Measurements from ENCODE around the gene ABCB9. TPM values are rescaled to one million over a fixed set of nuclear protein-coding genes. Genes with fewer than 3 reads are reported as not detected.
A peak's percentile ranks its signal among the peaks of the same experiment; 100 is the strongest.

Gene ABCB9
- total RNA-seq, 1 experiment from 2014 or later: 32.7 TPM

- no peaks in the 10 kb centered on the region for H3K9me3 ChIP-seq (ENCODE audit: control insufficient read depth, insufficient read depth, low read depth, low read length)
- peaks cover 51% of the 10 kb centered on the region for H3K4me1 ChIP-seq (ENCODE audit: control insufficient read depth, insufficient read depth, low read length)
- ChIA-PET CTCF (interaction anchor here (0.6 kb wide), 1 partner anchor 120 kb away, joined by 3 read pairs; no protein-coding TSS in a partner anchor), POLR2A (interaction anchor here (0.6 kb wide), 2 partner anchors 32 to 155 kb away, joined by 3 read pairs; no protein-coding TSS in a partner anchor)
- intact Hi-C loops (cut with micrococcal nuclease; ENCODE audit: unreplicated experiment) (loop anchor here (10.0 kb wide), 2 partner anchors 164 to 254 kb away; partner anchors contain the start of genes MPHOSPH9 and MTRFR), in situ Hi-C loops (cut with HindIII; ENCODE audit: low pct_unique_long_range_greater_than_20kb, low sequenced_read_pairs) (no loop called here)
- DNase-seq (ENCODE audit: low read depth, low spot score) (no peak), ATAC-seq (peak; percentile 71)
- H3K36me3 ChIP-seq (ENCODE audit: control insufficient read depth, insufficient read depth, low read length): peaks cover 1% of the 10 kb centered on the region; the same call in 1 of the 2 replicates
- BruUV-seq (replicated peaks): no TSS peak
- peak within 1 kb of the TSS; percentile 92 for H3K27ac ChIP-seq (ENCODE audit: low read length)
- peak within 1 kb of the TSS; percentile 69 to 78 for H3K4me3 ChIP-seq (ENCODE audit: low read depth in 2 of 2, low read length in 2 of 2)
- H3K27me3 ChIP-seq (ENCODE audit: control insufficient read depth, insufficient read depth, low read length): no peaks in the 10 kb centered on the region
- TF ChIP-seq SIN3A (IDR thresholded peaks at IDR 0.05; ENCODE audit: borderline replicate concordance, insufficient read depth, low read depth, low read length) (peak; percentile 69; the same call in 1 of the 2 replicates), TCF7L2 (IDR thresholded peaks at IDR 0.05; ENCODE audit: low read depth, low read length) (no peak), REST (IDR thresholded peaks at IDR 0.05; ENCODE audit: insufficient read depth in 1 of 2, low read depth in 2 of 2, low read length in 1 of 2) (no peak), CTCF (IDR thresholded peaks at IDR 0.05) (no peak)
Observed at GRCh38 chr12:122980183-122981035, 14.1 kb upstream of the ABCB9 start, which contains the start of gene ARL6IP4. Gene ARL6IP4, plus strand, starts transcription at chr12:122980681. Its CDS starts 459 bp downstream, at chr12:122981140.

GRCh38 chr12:122979908-122980182 is 13.6 kb upstream of the ABCB9 start:
- TF ChIP-seq TCF7L2 (IDR thresholded peaks at IDR 0.05; ENCODE audit: low read depth, low read length): no peak
- no peak for TF ChIP-seq CTCF (IDR thresholded peaks at IDR 0.05)
- TF ChIP-seq REST (IDR thresholded peaks at IDR 0.05; ENCODE audit: insufficient read depth in 1 of 2, low read depth in 2 of 2, low read length in 1 of 2): no peak
- no peak for TF ChIP-seq POLR2AphosphoS5 (IDR thresholded peaks at IDR 0.05; ENCODE audit: low read depth, low read length)
- no peak for TF ChIP-seq SIN3A (IDR thresholded peaks at IDR 0.05; ENCODE audit: borderline replicate concordance, insufficient read depth, low read depth, low read length)
- no peak for ATAC-seq
- peak overlapping the region; percentile 92 for H3K27ac ChIP-seq (ENCODE audit: low read length)
- POLR2A ChIA-PET: interaction anchor here (0.6 kb wide), 1 partner anchor 31 kb away, joined by 3 read pairs; no protein-coding TSS in a partner anchor
- H3K4me1 ChIP-seq (ENCODE audit: control insufficient read depth, insufficient read depth, low read length): peaks cover 51% of the 10 kb centered on the region
- no peaks in the 10 kb centered on the region for H3K27me3 ChIP-seq (ENCODE audit: control insufficient read depth, insufficient read depth, low read length)
- no peak for DNase-seq (ENCODE audit: low read depth, low spot score)
- no peaks in the 10 kb centered on the region for H3K9me3 ChIP-seq (ENCODE audit: control insufficient read depth, insufficient read depth, low read depth, low read length)
- peak overlapping the region; percentile 69 to 78 for H3K4me3 ChIP-seq (ENCODE audit: low read depth in 2 of 2, low read length in 2 of 2)
- H3K36me3 ChIP-seq (ENCODE audit: control insufficient read depth, insufficient read depth, low read length): peaks cover 6% of the 10 kb centered on the region; the same call in 1 of the 2 replicates
- no TSS peak for BruUV-seq (replicated peaks)
- intact Hi-C loops (cut with micrococcal nuclease; ENCODE audit: unreplicated experiment): loop anchor here (10.0 kb wide), 2 partner anchors 165 to 255 kb away; partner anchors contain the start of genes MPHOSPH9 and MTRFR
- CTCF ChIA-PET: no interaction called here
- in situ Hi-C loops (cut with HindIII; ENCODE audit: low pct_unique_long_range_greater_than_20kb, low sequenced_read_pairs): no loop called here
